ENCODE results near the gene ACOT7.
"Not testable (repeated sequence)": the region's sequence is repeated elsewhere in the genome, so short reads cannot be mapped to it uniquely, and the experiment has no call there.

The ACOT7 gene

DNA sequence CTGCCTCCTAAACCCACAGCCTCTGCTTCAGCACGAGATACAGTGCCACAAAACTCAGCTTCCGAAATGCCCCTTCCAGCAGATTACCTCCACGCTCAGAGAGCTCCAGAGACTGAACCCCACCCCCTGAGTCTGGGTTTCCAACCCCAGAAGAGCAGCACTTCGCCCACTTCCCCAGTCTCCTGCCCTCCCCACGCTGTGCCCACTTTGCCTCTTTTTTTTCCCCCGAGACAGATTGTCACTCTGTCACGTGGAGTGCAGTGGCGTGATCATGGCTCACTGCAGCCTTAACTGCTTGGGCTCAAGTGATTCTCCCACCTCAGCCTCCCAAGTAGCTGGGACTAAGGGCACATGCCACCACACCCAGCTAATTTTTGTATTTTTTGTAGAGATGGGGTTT is 167.9 kb downstream of the ACOT7 start:
- H3K4me3 ChIP-seq (ENCODE audit: low read depth, low read length), result no peak overlapping the region
- TF ChIP-seq, protein P1, sequence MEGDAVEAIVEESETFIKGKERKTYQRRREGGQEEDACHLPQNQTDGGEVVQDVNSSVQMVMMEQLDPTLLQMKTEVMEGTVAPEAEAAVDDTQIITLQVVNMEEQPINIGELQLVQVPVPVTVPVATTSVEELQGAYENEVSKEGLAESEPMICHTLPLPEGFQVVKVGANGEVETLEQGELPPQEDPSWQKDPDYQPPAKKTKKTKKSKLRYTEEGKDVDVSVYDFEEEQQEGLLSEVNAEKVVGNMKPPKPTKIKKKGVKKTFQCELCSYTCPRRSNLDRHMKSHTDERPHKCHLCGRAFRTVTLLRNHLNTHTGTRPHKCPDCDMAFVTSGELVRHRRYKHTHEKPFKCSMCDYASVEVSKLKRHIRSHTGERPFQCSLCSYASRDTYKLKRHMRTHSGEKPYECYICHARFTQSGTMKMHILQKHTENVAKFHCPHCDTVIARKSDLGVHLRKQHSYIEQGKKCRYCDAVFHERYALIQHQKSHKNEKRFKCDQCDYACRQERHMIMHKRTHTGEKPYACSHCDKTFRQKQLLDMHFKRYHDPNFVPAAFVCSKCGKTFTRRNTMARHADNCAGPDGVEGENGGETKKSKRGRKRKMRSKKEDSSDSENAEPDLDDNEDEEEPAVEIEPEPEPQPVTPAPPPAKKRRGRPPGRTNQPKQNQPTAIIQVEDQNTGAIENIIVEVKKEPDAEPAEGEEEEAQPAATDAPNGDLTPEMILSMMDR (conservative IDR thresholded peaks at IDR 0.05; ENCODE audit: low read depth, low read length), result no peak
- no peak for DNase-seq (ENCODE audit: low read depth)

DNA sequence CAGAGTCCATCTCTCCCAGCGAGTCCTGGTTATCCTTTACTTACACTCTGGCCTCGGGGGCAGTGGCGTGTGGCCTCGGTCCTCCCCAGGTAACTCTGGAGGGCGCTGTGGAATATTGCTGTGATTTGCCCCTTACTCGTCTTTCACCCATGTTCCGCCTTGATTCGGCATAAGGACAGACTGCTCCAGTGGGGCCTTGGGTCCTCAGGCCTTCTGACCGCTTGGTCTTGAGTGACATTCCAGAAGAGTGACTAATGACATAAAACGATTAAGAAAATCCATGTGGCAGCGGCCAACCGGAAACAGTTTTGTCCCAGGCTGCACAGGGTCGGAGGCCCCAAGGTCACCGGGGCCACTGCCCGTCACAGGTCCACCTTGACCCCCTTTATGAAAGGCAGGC is 168.8 kb downstream of the ACOT7 start:
- TF ChIP-seq, protein P1 (conservative IDR thresholded peaks at IDR 0.05; ENCODE audit: low read depth, low read length), result no peak
- H3K4me3 ChIP-seq (ENCODE audit: low read depth, low read length), result no peak overlapping the region
- DNase-seq (ENCODE audit: low read depth), result no peak

DNA sequence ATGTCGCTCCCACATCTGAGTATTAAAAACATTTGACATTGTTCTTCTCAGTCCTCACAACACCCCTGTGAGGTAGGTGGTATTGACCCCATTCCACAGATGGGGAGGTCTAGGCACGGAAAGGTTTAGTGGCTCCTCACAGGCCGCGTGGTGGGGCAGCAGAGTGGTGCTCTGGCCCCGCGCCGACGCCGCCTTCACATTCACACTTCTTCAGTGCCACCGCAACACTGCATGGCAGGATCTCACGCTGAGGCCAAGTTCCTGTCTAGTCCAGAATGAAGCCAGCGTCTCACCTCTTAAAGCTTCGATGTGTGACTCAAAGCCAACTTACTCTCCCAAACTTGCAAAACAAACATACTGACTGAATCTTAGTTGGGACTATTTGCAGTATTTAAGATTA is 169.9 kb downstream of the ACOT7 start:
- no peak overlapping the region for H3K4me3 ChIP-seq (ENCODE audit: low read depth, low read length)
- TF ChIP-seq, protein P1 (conservative IDR thresholded peaks at IDR 0.05; ENCODE audit: low read depth, low read length), result no peak
- no peak for DNase-seq (ENCODE audit: low read depth)

DNA sequence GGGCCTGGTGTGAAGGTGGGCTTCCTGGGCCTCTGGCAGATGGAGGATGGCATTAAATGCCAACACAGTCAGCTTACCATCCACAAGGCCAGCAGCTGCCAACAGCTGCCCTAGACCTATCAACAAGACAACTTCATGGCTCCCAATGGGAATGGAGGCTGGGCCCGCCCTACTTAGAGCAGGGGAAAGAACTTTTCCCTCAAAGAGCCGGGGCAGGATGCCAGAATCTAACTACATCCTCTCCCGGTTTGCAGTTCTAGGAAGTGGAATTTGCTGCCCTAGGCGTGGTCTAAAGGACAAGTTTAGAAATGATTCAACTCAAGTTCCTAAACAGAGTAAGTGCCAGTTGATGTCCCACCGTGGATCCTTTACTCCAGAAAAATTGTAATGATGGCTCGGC is 170.9 kb downstream of the ACOT7 start:
- TF ChIP-seq, protein P1 (conservative IDR thresholded peaks at IDR 0.05; ENCODE audit: low read depth, low read length), result no peak
- no peak overlapping the region for H3K4me3 ChIP-seq (ENCODE audit: low read depth, low read length)
- DNase-seq (ENCODE audit: low read depth), result no peak

DNA sequence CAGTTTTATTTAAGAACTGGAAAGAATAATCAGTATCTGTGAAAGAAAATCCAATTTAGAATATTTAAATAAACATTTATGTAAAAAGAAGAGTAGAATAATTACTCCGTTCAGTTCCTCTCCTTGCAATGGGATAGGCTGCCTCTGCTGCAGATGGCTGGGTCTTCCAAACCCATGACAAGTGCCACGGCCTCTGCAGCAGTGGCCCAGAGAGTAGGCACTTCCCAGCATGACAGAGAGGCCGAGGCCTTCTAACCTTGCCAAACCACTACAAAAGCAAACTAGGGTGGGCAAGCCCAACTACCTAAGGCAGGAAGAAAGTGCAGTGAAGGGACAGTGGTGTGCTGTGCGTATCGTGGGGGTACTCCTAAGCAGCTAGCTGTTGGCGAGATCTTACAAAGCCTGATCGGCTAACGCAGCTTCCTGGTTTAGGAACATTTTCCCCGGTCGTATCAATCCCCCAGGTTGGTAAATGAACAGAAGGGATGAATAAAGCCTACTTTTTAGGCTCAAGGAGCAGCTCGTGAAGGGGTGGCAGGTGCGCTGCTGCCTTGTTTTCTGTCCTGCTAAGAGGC is 172.3 kb downstream of the ACOT7 start:
- no peak overlapping the region for H3K4me3 ChIP-seq (ENCODE audit: low read depth, low read length)
- TF ChIP-seq, protein P1 (conservative IDR thresholded peaks at IDR 0.05; ENCODE audit: low read depth, low read length), result no peak
- no peak for DNase-seq (ENCODE audit: low read depth)

DNA sequence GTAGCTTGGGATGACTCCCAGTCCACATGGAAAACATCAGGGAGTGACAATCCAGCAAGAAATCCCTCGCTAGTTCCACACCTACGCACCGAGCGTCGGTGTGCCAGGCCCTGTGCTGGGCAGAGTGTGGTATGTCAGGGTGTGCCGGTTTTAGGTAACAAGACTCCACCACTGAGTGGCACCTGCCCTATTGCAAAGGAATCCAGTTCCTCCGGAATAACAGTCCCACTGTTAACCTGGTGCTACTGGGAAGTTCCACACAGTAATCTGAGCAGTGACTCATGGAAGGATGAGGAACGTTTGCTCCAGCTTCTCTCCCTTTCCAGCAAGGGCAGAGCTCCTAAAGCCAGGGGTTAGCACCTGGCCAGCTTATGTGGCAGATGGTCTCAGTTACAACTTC is 173.3 kb downstream of the ACOT7 start:
- H3K4me3 ChIP-seq (ENCODE audit: low read depth, low read length), result no peak overlapping the region
- TF ChIP-seq, protein P1 (conservative IDR thresholded peaks at IDR 0.05; ENCODE audit: low read depth, low read length), result no peak
- DNase-seq (ENCODE audit: low read depth), result no peak

DNA sequence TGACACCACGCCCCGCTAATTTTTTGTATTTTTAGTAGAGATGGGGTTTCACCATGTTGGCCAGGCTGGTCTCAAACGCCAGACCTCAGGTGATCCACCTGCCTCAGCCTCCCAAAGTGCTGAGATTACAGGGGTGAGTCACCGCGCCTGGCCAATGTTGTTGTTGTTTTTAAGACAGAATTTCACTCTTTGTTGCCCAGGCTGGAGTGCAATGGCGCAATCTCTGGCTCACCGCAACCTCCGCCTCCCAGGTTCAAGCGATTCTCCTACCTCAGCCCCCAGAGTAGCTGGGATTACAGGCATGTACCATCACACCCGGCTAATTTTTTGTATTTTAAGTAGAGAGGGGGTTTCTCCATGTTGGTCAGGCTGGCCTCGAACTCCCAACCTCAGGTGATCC is 173.9 kb downstream of the ACOT7 start:
- DNase-seq (ENCODE audit: low read depth); H3K4me3 ChIP-seq (ENCODE audit: low read depth, low read length): not testable (repeated sequence)

Measured in choroid plexus epithelial cell (primary cell).